HG02885 (cell line): ENCODE data around the gene FHOD3.
"Not testable (repeated sequence)": the region's sequence is repeated elsewhere in the genome, so short reads cannot be mapped to it uniquely, and the experiment has no call there.

Experiments
- ATAC-seq: cut with Tn5 transposase; IDR thresholded peaks from one replicate; pipeline ENCODE4 v1.9.1; 2021; ENCODE audit warnings: mild to moderate bottlenecking; ENCODE audit not compliant: unreplicated experiment, poor library complexity

Gene FHOD3

GRCh38 chr18:36711014-36711725 is 413.7 kb downstream of the FHOD3 start:
- no peak for ATAC-seq

GRCh38 chr18:36711813-36712444 is 414.4 kb downstream of the FHOD3 start:
- ATAC-seq: no peak

DNA sequence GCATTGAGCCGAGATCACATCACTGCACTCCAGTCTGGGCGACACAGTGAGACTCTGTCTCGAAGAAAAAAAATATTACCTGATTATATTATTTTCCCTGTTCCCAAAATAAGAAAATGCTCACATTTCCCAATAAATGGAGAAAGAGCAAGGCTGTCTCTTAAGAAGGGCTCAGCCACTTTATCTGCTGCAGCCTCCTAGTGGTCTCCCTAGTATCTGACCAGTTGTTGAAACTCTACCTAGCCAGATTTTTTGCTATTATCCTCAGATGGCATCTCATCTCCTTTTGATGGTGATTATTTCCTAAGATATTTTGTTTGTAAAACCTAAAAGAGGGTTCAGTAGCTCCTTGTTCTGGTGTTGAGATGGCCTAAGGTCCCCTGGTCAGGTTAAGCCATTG is 417.0 kb downstream of the FHOD3 start:
- ATAC-seq: no peak

DNA sequence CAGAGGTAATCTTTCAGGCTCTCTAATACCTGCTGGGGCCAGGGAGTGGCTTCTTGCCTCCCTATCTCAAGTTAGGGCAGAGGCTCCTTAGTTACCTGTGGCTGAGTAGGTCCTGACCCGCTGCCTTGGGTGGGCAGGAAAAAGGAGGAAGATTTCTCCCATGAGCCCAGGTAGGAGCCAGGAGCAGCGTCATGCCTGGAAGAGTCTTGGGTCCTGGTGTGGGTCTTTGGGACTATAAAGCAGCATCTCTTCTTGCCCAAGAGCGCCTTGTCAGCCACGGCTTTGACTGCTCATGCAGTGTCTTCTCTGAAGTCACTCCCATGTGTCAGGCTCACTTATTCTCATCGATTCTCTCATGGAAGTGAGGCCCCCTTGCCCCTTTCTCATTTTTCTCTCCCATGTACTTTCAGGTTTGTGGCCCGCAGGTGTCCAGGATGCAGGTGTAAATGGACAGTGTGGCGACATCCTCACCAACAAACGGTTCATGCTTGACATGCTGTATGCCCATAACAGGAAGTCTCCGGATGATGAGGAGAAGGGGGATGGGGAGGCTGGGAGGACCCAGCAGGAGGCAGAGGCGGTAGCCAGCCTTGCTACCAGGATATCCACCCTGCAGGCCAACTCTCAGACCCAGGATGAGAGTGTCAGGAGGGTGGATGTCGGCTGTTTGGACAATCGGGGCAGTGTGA is 420.1 kb downstream of the FHOD3 start:
- ATAC-seq: no peak

DNA sequence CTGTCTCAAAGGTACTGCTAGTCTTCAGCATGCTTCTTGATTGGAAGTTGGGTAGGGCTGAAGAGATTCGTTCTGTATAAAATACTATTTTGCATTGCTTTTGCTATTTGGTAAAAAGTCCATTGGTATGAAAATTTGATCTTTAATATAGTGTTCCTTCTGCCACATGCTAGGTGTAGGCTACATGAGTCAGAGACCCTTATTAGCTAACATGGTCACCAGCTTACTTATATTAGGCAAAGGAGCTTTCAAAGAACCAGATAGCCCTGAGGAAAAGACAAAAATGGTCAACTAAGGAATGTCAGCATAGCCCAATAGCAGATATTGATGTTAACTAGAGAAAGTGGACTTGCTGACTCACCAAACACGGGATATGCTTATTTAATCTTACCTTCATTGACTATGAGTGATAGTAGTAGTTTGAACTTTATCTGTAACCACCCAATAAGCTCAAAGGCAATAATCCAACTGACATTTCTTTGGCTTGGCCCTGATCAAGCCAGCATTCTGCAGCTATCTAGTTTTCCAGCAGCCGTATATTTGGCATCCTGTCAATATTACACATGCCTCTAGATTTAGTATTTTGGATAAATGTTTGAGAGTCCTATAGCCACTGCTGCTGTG is 421.3 kb downstream of the FHOD3 start:
- ATAC-seq: no peak

GRCh38 chr18:36719630-36720029 is 422.1 kb downstream of the FHOD3 start:
- ATAC-seq: no peak

DNA sequence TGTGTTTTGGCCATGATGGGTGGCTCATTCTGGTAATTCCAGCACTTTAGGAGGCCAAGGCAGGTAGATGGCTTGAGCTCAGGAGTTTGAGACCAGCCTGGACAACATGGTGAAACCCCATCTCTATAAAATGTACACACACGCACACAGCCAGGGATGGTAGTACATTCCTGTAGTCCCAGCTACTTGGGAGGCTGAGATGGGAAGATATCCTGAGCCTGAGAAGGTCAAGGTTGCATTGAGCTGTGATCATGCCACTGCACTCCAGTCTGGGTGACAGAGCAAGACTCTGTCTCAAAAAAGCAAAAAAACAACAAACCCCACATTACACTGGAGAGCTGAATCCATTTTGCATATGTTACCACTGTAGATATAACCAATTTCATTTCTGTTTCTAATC is 423.8 kb downstream of the FHOD3 start:
- not testable (repeated sequence) for ATAC-seq

DNA sequence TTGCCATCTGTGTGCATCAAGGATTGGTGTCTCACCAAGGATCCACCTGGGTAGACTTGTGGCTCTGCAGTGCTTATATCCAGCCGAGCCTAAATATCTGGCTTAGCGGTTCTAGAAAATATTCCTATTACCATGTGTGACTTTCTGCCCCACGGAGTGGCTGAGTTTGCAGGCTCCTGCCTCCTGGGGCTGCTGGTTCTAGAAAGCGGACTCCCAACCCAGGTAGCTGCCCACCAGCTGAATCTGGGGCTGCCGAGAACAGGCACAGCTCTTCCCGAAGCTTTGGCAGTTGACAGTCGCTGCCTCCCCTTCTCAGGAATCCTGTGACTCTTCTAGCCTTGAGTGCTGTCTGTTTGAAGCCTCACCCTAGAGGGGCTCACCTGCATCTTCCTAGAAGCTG is 426.7 kb downstream of the FHOD3 start:
- ATAC-seq: no peak

DNA sequence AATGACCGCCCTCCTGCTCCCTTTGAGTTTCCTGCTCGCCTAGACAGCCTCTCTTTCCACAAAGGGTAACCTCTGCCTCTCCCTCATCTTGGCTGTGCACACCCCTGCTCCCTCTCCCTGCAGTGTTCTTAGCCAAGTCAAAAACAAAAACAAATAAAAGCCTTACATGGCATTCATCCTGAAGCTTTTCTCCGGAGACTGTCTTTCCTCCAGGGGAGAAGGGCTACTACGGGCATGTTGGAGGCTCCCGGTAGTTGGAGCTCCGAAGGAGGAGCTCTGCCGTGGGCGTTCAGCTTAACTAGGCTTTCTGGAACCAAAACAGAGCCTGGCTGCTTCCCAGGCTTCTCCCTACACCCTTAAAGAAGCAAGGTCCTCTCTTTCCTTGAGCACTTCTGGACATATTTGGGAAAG is 427.1 kb downstream of the FHOD3 start:
- ATAC-seq: no peak

DNA sequence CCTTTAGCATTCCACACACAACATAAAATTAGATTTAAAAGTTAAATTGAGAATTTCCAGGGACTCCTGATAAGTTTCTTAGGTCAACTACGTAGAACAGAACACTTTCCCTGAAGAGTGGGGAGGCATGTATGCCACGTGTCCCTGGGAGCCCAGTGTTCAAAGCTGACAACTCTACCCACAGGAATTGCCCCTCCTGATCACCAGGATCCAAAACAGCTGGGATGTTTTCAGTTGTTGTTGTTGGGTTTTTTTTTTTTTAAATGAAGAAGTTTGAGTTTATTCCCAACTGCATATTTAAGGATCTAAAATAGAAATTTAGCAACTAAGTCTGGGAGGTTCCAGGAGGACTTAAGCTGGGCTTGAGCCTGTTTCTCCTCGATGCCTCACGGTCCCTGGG is 430.8 kb downstream of the FHOD3 start:
- no peak for ATAC-seq

DNA sequence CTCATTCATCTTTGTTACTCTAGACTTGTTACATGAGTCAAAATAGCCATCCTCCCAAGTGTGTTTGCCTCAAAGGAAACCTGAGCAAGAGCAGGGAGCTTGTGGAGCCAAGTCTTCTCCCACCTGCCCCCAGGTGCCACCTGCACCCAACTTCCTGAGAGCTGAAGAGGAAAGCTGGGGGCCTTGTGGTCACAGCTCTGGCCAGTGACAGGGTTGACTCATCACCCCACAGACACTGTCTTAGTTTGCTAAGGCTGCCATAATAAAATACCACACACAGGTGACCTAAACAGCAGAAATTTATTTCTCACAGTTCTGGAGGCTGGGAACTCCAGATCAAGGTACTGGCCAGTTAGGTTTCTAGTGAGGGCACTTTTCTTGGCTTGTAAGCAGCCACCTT is 431.7 kb downstream of the FHOD3 start:
- no peak for ATAC-seq

GRCh38 chr18:36732264-36732663 is 434.8 kb downstream of the FHOD3 start:
- ATAC-seq: no peak

DNA sequence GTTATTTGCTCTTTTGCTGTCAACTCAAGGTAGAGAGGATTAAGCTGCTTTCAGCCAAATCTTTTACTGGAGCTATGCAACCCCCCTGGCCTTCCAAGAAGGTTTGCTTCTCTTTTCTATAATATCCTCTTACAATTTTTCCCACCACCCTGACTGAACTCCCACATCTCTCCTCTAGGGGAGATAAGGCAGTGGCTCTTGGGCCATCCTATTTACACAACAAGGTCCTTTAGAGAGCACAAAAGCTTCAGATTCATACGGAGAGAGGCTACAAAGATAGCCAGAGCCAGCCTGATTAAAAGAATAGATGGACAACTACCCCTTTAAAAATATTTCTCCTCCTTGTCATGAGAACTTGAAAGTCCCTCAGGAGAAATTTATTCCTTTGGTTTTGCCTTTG is 435.6 kb downstream of the FHOD3 start:
- ATAC-seq: no peak

DNA sequence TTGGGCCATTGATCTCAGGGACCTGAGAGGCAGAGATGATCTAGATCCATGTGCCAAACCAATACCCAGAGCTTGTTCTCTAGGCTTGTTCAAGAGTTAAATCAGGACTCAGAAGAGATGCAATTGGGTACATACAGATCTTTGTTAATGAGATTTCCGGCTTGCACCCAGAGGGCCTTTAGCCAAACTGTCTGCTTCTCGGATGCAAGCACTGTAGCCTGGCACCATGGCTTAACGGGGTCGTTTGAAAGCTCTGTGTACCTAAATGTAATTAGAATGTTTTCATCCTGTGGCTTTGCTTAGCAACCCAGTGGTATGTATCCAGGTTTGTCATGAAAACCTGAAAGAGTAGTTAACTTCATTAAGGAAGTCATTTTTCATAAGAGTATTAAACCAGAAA is 437.1 kb downstream of the FHOD3 start:
- no peak for ATAC-seq

DNA sequence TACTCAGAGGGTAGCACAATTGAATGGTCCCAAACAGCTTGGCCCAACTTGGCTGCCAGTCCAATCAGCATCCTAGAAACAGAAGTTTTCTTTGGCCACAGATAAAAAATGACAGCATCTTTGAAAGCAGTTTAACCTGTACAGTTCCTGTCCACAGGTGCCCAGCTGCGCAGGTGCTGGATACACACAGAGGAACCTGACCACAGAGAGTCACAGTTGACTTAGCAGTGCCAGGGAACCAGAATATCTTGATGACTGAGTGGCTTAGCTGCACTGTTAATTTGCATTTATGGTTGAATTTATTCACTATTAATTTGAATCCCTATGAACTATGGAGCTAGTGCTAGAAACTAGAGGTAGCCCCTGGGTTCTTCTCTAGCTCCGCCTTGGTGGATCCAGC is 437.6 kb downstream of the FHOD3 start:
- peak; percentile 69 for ATAC-seq

DNA sequence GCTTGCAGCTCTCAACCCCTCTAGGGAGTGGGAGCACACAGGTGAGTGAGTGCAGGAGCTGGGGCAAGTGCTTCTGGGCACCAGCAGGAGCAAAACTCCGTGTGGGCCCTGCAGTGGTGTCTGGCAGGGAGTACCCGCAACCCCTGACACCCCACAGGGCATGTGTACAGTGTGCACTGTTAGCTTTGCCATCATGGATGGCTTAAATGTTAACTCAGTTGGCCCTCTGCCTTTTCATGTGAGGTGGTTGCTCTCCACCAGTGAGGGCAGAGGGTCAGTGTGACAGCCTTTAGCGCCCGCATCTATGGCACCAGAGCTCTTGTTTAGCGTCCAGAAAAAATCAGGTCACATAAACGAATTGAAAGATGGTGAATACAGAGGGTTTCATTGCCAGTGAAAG is 438.6 kb downstream of the FHOD3 start:
- ATAC-seq: no peak

- ATAC-seq: no peak
These were observed 439.8 kb downstream of the FHOD3 start for GRCh38 chr18:36737316-36737715.

- no peak for ATAC-seq
These were observed 446.9 kb downstream of the FHOD3 start for GRCh38 chr18:36744261-36744876.

- no peak for ATAC-seq
These were observed 447.9 kb downstream of the FHOD3 start for GRCh38 chr18:36745219-36745975.
